ENCODE data around the gene SEL1L3. TPM values are rescaled to one million over a fixed set of nuclear protein-coding genes. Genes with fewer than 3 reads are reported as not detected.

SEL1L3 gene
- total and polyA plus RNA-seq, 9 of the 15 experiments (the other 6 are each of a cell fraction or from before 2014, with no cell fraction given), result 10.0 to 44.3 (median 21.6) TPM

GRCh38 chr4:25792200-25792791 lies 70.5 kb downstream of the SEL1L3 start:
- 27% methylated on average over 5 of the region's 5 CpGs for WGBS (ENCODE audit: insufficient coverage, low coverage, missing lambda C conversion rate)
- H3K4me3 ChIP-seq, result no peak overlapping the region
- no peak overlapping the region for H3K4me2 ChIP-seq (ENCODE audit: insufficient read depth, low read length)
- ATAC-seq (peak; percentile 91), DNase-seq (ENCODE audit: extremely low read depth in 1 of 4, low spot score in 3 of 4) (peak; percentile 30 to 61 (median 42)), FAIRE-seq (peak; percentile 85)
- ChIA-PET CTCF (ENCODE audit: low intra/inter-chr PET ratio) (no interaction called here), POLR2A (interaction anchor here (1.0 to 1.4 kb wide), 2 partner anchors 26 to 32 kb away, joined by 3 to 4 read pairs; no protein-coding TSS in a partner anchor)
- intact Hi-C loops (cut with micrococcal nuclease) (loop anchor here (10.0 kb wide), 1 partner anchor 347 kb away; no protein-coding TSS in a partner anchor), in situ Hi-C loops (cut with MboI) (no loop called here)
- H3K4me1 ChIP-seq (replicated peaks in 1 of 2; ENCODE audit: control insufficient read depth in 2 of 2, insufficient read depth in 2 of 2, low read length in 2 of 2), result no peaks in the 10 kb centered on the region
- no peak overlapping the region for H3K27ac ChIP-seq (ENCODE audit: extremely low read depth, low read depth, low read length)
- H3K9me3 ChIP-seq (replicated peaks; ENCODE audit: control insufficient read depth, insufficient read depth, low read depth, low read length), result no peaks in the 10 kb centered on the region
- H3K36me3 ChIP-seq (ENCODE audit: control insufficient read depth, insufficient read depth, low read length), result 0 out of 3 replicates have a peak, but pooled peaks cover 9% of the 10 kb centered on the region
- H3K9ac ChIP-seq (ENCODE audit: insufficient read depth in 1 of 2, low read depth in 2 of 2, low read length in 2 of 2), result no peak overlapping the region
- no peak overlapping the region for H2AFZ ChIP-seq (ENCODE audit: low read depth, low read length)
- BruUV-seq (replicated peaks), result no TSS peak
- no peaks in the 10 kb centered on the region for H3K79me2 ChIP-seq (ENCODE audit: control insufficient read depth, insufficient read depth, low read length)
- H4K20me1 ChIP-seq (replicated peaks; ENCODE audit: control insufficient read depth, insufficient read depth, low read length), result peaks cover 3% of the 10 kb centered on the region; the same call in 1 of the 2 replicates
- TF ChIP-seq TARDBP (IDR thresholded peaks at IDR 0.05) (no peak), NFIC (IDR thresholded peaks at IDR 0.05) (peak; percentile 94), ZNF134 (CRISPR knock-in tag; conservative IDR thresholded peaks at IDR 0.05) (no peak), SMC3 (conservative IDR thresholded peaks at IDR 0.05; ENCODE audit: insufficient read depth, low read depth, low read length) (peak; percentile 51; the same call in 1 of the 2 replicates), PML (IDR thresholded peaks at IDR 0.05; ENCODE audit: low read length) (no peak), RAD21 (CRISPR knock-in tag; conservative IDR thresholded peaks at IDR 0.05 in 1 of 2, IDR thresholded peaks at IDR 0.05 in 1 of 2) (peak; percentile 33 to 46), CTCF (IDR thresholded peaks at IDR 0.05 in 2 of 3, conservative IDR thresholded peaks at IDR 0.05 in 1 of 3; ENCODE audit: insufficient read depth in 2 of 3, low read depth in 1 of 3, low read length in 3 of 3) (peak; percentile 67 to 75 (median 72)), ZNF707 (CRISPR knock-in tag; conservative IDR thresholded peaks at IDR 0.05) (no peak), KAT2B (IDR thresholded peaks at IDR 0.05; ENCODE audit: low read depth, low read length) (no peak), EGR1 (conservative IDR thresholded peaks at IDR 0.05) (no peak), ETV5 (CRISPR knock-in tag; IDR thresholded peaks at IDR 0.05; ENCODE audit: low read depth) (no peak), FOSL1 (tag; conservative IDR thresholded peaks at IDR 0.05) (no peak)
- no peaks in the 10 kb centered on the region for H3K27me3 ChIP-seq (ENCODE audit: control insufficient read depth in 2 of 2, insufficient read depth in 2 of 2, low read length in 2 of 2)
- no peaks in the 10 kb centered on the region for H3K9me1 ChIP-seq (ENCODE audit: control insufficient read depth, insufficient read depth, low read length)
